Stimulated activated CD8-positive, alpha-beta memory T cell treated with anti-CD3 and anti-CD28 coated beads, Interleukin-4, amount 100 ng/mL, for 4 hours (primary cell): ENCODE measurements around the gene ZNF318.

Source experiments
- DNase-seq, 2 donors: peaks; one replicate each; pipeline ENCODE4 v3.0.0-alpha.2; 2020; ENCODE audit warnings: low read depth in 2 of 2, low spot score in 1 of 2

Gene ZNF318

DNA sequence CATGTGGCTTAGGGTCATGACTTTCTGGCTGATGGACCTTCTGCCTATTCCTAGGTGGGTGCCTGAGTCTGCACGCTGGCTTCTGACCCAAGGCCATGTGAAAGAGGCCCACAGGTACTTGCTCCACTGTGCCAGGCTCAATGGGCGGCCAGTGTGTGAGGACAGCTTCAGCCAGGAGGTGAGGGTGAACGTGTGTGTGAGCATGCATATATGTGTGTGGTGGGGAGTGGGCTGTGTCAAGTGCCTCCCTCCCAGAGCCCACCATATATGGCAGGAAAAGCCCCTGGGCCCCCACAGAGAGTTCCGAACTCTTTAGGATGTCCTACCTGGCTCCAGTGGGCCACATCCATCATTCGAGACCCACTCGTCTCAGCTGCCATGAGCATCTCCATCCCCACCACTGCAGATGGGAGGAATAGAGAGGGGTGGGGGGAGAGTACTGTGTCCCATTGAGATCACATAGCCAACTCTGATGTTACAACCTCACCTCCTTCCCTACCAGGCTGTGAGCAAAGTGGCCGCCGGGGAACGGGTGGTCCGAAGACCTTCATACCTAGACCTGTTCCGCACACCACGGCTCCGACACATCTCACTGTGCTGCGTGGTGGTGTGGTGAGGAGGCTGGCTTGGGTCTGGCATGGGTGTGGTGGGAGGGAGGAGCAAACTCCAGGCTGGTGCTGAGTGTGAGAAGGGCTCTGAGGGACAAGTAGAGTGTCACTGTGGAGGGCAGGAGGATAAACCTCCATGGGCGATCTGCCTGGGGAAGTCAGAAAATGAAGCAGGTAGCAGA lies 68.2 kb downstream of the ZNF318 start:
- DNase-seq = no peak

DNA sequence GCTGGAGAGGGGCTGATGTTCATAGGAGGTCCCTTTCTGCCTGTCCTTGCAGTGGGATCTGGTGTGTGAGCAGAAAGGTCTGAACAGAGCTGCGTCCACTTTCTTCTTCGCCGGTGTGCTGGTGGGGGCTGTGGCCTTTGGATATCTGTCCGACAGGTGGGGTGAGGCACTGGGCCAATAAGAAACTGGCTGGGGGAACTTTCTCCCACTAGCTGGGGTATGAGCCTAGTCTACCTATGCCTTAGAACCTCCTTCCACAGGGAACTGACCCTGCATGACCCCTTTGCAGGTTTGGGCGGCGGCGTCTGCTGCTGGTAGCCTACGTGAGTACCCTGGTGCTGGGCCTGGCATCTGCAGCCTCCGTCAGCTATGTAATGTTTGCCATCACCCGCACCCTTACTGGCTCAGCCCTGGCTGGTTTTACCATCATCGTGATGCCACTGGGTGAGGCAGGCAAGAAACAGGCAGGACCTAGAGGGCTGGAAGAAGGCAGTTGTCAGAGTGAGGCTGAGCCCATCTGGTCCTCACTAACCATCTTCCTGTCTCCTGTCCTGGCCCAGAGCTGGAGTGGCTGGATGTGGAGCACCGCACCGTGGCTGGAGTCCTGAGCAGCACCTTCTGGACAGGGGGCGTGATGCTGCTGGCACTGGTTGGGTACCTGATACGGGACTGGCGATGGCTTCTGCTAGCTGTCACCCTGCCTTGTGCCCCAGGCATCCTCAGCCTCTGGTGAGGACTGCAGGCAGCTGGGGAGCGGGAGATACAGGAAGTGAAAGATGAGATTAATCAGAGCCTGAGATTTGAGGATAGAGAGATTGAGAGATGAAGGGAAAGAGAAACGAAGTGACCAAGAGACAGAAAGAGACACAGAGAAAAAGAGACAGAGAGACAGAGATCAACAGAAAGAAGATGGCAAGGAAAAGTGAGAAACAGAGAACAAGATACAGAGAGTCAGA lies 69.8 kb downstream of the ZNF318 start:
- no peak for DNase-seq

DNA sequence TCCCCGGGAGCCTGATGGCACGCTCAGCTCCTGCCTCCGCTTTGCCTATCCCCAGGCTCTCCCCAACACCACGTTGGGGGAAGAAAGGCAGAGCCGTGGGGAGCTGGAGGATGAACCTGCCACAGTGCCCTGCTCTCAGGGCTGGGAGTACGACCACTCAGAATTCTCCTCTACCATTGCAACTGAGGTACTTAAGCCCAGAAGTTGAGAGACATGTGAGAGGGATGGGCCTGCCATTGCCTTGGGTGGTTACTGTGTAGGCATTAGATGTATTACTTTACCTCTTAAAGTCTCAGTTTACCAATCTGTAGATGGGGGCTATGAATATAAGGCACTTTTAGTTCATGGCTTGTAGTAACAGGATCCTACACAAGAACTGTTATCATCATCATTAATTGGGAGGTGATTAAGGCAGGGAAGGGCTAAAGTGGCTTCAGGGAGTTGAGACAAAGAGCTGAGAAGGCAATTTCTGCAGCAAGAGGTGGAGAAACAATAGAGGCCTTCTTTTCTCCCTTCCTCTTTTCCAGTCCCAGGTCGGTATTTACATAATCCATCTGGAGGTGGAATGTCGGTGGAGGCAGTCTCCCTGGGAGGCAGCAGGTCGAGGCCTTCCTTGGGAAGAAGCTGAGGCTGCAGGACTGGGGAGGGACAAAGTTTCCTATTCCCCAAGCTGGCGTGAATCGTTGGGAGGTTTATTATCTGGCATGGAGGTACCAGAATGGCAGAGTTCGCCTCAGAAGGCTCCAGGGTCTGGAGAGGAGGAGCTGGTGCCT lies 70.7 kb downstream of the ZNF318 start:
- DNase-seq = no peak

DNA sequence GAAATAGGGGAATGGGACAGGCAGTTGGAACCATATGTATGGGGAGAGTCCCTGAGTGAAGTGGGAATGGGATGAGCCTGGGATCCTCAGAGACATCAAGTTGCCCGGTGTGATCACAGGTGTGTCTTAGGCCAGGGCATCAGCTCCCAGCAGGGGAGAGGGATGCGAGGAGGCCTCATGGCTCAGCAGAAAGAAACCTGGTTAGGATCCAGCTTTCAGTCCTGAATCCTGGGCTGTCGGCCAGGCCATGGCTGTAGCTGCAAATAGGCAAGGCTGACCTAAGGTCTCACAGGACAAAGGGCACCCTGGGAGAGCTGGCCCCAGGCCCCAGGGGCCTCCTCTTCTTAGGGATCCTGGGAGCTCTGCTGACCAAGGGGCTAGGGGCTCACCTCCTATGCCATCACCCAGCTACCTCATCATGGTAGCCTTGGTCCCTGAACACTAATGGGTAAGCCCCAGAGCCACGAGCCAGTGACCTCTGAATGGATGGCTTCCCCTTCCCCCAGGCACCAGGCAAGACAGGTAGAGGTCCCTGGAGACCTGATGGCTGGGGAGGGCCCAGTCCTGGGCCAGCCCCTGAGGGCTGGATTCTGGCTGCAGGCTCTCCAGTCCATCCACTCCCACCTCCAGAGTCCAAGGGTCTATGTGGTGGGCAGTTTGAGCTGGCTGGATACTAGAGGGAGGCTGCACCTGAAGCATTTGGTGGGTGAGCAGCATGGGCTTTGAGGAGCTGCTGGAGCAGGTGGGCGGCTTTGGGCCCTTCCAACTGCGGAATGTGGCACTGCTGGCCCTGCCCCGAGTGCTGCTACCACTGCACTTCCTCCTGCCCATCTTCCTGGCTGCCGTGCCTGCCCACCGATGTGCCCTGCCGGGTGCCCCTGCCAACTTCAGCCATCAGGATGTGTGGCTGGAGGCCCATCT lies 71.5 kb downstream of the ZNF318 start, which contains the start of gene SLC22A7:
Gene SLC22A7, plus strand, starts transcription at position 617 of the 921 bp plus-strand sequence. Its CDS starts 99 bp downstream, at position 716.
- DNase-seq = no peak

DNA sequence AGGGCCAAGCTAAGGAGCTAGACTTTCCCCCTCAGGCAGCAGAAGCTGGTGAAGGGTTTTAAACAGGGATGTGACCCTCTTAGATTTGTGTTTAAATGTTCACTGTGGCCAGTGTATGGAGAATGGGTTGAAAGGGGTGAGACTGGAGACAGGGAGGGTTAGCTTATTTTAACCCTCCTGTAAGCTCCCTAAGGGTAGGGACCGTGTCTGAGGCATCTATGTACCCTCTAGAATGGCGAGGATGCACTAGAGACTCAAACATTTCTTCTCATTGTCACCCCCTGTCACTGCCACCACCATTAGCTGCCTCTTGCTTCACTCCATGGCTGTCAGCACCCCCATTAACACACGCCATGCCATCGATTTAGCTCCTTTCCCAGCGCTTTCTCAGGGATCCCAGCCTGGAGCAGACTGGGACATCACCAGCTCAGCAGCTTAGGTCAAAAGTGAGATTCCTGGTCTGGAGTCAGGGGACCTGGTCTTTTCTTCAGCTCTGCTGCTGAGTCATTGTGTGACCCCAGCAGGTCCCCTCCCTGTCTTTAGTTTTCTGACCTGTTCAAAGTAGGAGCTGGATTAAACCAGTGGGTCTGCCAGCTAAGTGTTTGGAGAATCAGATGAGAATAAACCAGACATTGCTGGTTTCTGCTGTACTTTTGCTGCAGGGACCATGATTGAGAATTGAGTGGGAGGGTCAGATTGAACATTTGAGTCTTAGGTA lies 72.5 kb downstream of the ZNF318 start:
- DNase-seq = no peak

DNA sequence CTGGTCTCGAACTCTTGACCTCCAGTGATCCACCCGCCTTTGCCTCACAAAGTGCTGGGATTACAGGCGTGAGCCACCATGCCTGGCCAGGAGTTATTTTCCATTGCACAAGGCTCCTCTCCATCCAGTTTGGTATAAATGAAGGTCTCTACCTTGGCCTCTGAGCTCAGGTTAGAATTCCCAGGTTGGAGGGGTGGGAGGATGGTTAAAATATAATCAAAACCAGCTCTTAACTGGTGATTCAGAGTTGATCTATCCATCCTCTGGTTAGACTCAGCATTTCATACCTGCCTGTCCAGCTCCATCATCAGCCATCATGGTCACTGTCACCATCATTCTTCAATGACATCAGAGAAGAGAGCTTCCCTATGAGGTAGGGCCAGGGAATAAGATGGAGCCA lies 74.0 kb downstream of the ZNF318 start:
- DNase-seq = no peak

DNA sequence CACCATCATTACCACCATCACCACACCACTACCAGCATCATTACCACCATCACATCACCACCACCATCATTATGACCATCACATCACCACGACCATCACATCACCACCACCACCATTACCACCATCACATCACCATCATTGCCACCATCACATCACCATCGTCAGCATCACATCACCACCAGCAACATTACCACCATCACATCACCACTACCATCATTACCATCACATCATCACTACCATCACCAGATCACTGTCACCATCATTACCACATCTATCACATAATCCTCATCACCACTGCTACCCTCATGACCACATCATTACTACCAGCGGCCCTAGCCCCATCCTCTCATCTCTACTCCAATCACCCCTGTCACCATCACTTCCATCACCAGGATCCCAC lies 74.9 kb downstream of the ZNF318 start:
- DNase-seq = no peak

DNA sequence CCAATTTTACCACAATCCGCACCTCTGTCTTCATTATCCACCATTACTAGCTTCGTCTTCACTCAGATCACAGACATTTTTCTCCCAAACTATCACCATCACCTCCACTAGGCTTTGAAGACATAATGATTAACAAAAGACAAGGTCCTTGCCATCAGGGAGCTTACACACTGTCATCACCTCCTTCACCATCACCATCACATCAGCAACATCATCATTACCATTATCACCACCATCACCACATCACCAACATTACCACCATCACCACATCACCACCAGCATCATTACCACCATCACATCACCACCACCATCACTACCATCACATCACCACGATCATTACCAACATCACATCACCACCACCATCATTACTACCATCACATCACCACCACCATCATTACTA lies 75.7 kb downstream of the ZNF318 start:
- no peak for DNase-seq

DNA sequence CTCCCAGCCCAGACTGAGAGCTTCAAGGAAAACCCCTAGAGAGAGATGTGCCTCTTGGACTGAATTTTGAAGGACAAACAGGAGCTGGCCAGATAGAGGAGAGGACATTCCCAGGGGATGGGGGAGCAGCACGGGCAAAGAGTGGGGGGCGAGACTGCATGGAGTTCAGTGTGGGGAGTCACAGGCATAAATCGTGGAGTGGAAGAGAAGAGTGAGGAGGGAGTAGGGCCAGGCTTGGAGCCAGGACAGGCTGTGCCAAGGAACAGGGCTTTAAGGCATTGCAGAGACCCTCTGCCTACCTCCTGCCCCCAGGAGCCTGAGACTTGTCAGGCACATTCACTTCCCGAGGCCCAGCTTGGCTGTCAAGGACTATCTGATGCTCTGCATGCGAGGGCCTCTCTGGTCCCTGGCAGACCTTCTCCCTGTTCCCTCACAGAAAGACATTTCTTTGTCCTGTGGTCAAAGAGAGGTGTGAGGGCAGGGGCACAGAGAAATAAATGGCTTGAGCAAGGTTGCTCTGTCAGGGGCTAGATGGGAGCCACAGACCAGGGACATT lies 76.6 kb downstream of the ZNF318 start:
- no peak for DNase-seq

DNA sequence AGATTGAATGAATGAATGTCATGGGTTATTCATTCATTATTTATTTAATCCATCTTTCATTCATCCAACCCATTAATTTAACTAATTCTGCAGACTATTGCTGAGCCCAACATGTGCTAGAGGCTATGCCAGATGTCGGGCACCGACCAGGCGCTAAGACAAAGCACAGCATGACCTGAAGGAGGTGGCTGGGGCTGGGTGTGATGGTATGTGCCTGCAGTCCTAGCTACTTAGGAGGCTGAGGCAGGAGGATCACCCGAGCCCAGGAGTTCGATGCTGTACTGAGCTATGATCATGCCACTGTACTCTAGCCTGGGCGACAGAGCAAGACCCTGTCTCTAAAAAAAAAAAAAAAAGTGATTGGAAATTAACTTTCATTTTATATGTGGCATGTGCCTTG lies 77.1 kb downstream of the ZNF318 start:
- no peak for DNase-seq

DNA sequence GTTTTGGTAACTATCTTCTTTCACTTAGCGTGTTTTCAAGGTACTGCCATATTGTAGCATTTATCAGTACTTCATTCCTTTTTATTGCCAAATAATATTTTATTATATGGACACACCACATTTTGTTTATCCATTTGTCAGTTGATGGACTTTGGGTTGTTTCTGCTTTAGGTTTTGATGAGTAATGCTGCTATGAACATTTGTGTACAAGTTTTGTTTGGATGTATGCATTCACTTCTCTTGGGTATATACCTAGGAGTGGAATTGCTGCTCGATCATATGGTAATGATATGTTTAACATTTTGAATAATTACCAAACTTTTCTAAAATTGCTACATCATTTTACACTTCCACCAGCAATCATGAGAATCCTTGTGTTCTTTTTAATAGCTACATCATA lies 77.7 kb downstream of the ZNF318 start:
- no peak for DNase-seq

DNA sequence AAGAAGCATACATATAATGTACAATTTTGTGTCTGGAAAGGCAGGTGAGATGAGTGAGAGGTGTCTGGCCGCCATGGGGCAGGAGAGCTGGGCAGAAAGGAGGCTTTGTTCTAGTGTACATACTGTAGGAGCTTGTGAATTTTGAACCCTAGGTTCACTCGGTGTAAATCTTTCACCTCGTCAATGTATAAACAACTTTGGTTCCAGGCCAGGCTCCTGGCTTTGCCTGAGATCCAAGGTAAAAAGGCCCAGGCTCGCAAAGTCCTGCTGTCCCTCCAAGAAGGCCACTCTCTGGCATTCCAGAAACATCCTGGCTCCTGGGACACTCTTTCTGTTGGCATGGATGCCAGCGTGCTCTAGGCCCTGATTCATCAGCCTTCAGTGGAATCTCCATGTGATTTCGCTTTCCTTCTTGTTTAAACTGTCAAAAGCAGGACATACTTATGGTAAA lies 78.5 kb downstream of the ZNF318 start:
- DNase-seq = no peak

DNA sequence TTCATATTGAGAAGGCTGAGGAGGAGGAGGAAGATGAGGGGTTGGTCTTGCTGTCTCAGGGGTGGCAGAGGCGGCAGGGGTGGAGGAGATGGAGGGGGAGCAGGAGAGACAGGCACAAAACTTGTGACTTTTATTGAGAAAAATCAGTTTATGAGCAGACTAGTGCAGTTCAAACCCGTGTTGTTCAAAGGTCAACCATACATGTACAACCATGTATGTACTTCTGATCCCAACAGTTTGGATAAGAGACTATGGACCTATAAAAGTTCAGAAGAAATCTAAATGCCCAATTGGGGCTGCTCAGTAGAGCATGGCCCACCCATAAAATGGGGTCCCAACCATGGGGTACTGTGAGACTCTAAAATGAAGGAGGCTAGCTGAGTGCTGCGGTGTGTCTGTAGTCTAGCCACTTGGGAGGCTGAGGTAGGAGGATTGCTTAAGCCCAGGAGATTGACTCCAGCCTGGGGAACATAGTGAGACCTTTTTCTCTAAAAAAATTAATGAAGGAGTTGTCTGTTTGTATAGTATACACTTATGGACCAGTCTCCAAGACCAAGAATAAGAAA lies 79.0 kb downstream of the ZNF318 start:
- no peak for DNase-seq

DNA sequence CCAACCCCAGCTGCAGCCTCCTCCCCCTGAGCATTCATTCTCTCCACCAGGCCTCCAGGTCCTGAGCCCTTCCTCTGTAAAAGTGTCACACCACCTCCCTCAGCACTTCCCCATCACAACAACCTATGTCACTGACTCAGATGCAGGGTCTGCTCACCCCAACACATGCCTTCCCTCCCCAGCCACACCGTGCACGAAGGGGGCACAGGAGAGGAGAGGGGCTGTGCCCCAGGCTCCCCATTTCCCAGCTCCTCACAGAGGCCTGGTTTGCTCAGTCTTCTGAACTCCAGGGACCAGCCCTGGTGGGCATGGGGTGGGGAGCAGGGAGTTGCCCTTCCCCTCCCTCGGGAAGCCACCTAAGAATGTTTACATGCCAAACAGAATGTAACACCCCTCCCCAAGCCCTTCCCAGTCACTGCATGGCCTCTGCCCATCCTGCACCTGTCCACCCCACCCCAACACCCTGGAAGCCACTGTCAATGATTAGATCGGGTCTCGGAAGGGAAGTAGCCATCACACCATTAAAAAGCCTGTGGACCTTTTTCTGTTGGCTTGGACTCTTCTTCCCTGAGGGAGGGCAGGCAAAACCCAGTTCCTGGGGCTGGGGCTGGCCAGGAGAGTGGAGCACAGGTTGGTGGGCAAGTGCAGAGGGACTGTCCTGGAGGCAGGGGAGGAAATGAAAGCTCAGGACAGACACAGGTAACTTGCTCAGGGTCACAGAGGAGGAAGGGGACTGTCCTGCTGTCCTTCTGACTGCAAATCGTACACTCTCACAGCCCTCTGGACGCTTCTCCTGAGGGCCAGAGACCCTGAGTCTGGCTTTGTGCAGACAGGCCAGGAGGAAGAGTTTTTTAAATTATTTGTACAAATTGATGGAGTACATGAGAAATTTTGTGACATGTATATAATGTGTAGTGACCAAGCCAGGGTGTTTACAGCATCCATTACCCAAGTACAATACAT lies 81.4 kb downstream of the ZNF318 start:
- no peak for DNase-seq

DNA sequence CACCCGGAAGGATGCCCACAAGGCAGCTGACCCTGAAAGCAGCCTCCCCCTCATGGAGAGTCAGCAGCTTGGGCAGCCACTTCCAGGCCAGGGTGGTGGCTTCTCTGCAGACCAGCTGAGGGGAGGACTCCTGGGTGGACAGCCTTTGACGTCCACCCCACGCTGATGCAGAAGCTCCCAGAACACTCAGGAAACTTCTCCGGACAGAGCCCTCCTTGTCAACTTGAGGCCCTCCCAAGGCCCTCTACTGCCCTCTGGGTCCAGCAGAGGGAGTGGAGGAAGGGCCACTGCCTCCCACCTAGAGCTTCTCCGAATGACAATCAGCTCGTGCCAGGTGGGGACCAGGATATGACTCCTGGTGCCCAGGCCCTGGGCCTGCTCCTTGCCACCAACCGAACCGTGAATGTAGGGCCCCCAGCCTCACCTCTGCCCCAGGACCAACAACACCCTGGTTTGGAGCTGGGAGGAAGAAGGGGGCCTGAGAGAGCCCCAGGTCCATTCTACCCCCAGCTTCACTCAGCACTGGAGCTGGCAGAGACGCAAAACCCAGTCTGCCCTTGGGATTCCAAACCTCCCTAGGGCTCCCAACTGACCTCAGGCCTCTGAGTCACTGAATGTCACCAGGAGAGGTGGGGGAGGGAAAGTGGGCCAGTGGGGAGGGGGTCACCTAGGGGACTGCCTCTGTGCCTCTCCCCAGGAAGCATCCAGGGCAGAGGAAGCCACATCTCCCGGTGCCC lies 82.3 kb downstream of the ZNF318 start:
- DNase-seq = no peak

DNA sequence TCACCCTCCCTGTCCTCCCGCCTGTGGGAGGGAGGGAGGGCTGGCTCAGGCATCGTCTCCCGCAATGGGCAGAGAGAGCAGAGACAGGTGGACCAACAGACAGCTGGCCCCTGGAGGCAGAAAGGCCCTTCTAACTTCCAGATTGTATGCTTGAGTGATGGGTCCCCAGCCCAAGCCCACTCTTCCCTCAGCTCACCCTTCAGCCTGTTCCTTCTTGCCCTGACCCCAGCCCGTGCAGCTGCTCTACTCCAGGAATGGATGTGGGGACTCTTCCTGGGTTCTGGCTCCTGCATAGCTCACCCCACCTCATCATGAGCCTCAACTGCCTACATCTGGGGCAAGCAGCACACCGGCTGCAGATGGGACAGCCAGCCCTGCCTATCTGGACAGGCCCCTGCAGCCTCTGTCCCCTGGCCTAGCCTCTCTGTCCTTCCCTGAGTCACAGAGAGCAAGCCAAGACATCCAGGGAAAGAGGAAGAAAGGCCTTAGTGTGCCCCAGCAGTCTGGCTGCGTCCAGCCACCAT lies 82.9 kb downstream of the ZNF318 start:
- DNase-seq = no peak
